Ascending aorta (tissue), 2 donors: Measurements from ENCODE around the gene RPS6KA6. TPM values are rescaled to one million over a fixed set of nuclear protein-coding genes. Genes with fewer than 3 reads are reported as not detected.

Source experiments
- DNase-seq, 2 donors: peaks; one replicate each; pipeline ENCODE4 v3.0.0-alpha.2; 2019; ENCODE audit warnings: low spot score in 2 of 2
- H3K27ac ChIP-seq, 2 donors: fragments of 200-600 bp; sonication (generic); one replicate each; pipeline ENCODE4 v1.5.1; 2016 to 2017; ENCODE audit warnings: mild to moderate bottlenecking in 1 of 2
- H3K27me3 ChIP-seq: fragments of 200-600 bp; sonication (generic); one replicate; pipeline ENCODE4 v1.5.1; 2017
- H3K36me3 ChIP-seq, 2 donors: fragments of 200-600 bp; sonication (generic); one replicate each; pipeline ENCODE4 v1.5.1; 2016
- H3K4me1 ChIP-seq, 2 donors: fragments of 200-600 bp; sonication (generic); one replicate each; pipeline ENCODE4 v1.5.1; 2016 to 2017; ENCODE audit warnings: mild to moderate bottlenecking in 1 of 2
- H3K4me3 ChIP-seq, 2 donors: fragments of 200-600 bp; sonication (generic); one replicate each; pipeline ENCODE4 v1.5.1; 2016 to 2017; ENCODE audit warnings: mild to moderate bottlenecking in 1 of 2
- H3K9me3 ChIP-seq, 2 donors: fragments of 200-600 bp; sonication (generic); one replicate each; pipeline ENCODE4 v1.5.1; 2016
- CTCF ChIP-seq, 3 experiments: fragments of 200-600 bp in 2 of 3; fragments of 450-650 bp in 1 of 3; sonication (generic) in 2 of 3; IDR thresholded peaks; one replicate each; pipeline ENCODE4 v1.5.1; 2016 to 2019; ENCODE audit warnings: antibody characterized with exemption in 3 of 3, mild to moderate bottlenecking in 1 of 3, moderate library complexity in 1 of 3
- intact Hi-C: fragments of 100-400 bp; cut with DNase I; formaldehyde crosslinking; loops from one replicate; pipeline ENCODE4 v1.15.1; 2023
- total RNA-seq: library from RNA; depleted of rRNA; stranded (reverse); fragments of >200 nt; gene quantifications from one replicate; pipeline ENCODE4 v1.1.0, GENCODE V29; 2016

The RPS6KA6 gene
- total RNA-seq, 1 donor from 2014 or later: 4.5 TPM

- no peaks in the 10 kb centered on the region for H3K4me1 ChIP-seq
- H3K36me3 ChIP-seq: no peaks in the 10 kb centered on the region
- no peaks in the 10 kb centered on the region for H3K27me3 ChIP-seq
- H3K27ac ChIP-seq: no peak overlapping the region
- DNase-seq: no peak
- no peaks in the 10 kb centered on the region for H3K9me3 ChIP-seq
- TF ChIP-seq CTCF (IDR thresholded peaks at IDR 0.05): no peak
- intact Hi-C loops: no loop called here
- no peak overlapping the region for H3K4me3 ChIP-seq
Measured at GRCh38 chrX:84175958-84176357, 12.0 kb downstream of the RPS6KA6 start.

- intact Hi-C loops: no loop called here
- Histone ChIP-seq H3K4me3 (no peak overlapping the region), H3K36me3 (no peaks in the 10 kb centered on the region), H3K27me3 (no peaks in the 10 kb centered on the region), H3K27ac (no peak overlapping the region), H3K9me3 (no peaks in the 10 kb centered on the region), H3K4me1 (no peaks in the 10 kb centered on the region)
- TF ChIP-seq CTCF (IDR thresholded peaks at IDR 0.05): no peak
- no peak for DNase-seq
Measured at GRCh38 chrX:84175274-84175673, 12.7 kb downstream of the RPS6KA6 start.

GRCh38 chrX:84174348-84174747 lies 13.7 kb downstream of the RPS6KA6 start:
- DNase-seq: no peak
- Histone ChIP-seq H3K9me3 (no peaks in the 10 kb centered on the region), H3K36me3 (no peaks in the 10 kb centered on the region), H3K27ac (no peak overlapping the region), H3K4me3 (no peak overlapping the region), H3K4me1 (no peaks in the 10 kb centered on the region), H3K27me3 (no peaks in the 10 kb centered on the region)
- intact Hi-C loops: no loop called here
- TF ChIP-seq CTCF (IDR thresholded peaks at IDR 0.05): no peak

- Histone ChIP-seq H3K9me3 (no peaks in the 10 kb centered on the region), H3K4me3 (no peak overlapping the region), H3K36me3 (no peaks in the 10 kb centered on the region), H3K27me3 (no peaks in the 10 kb centered on the region), H3K4me1 (no peaks in the 10 kb centered on the region), H3K27ac (no peak overlapping the region)
- TF ChIP-seq CTCF (IDR thresholded peaks at IDR 0.05): no peak
- intact Hi-C loops: no loop called here
- no peak for DNase-seq
Measured at GRCh38 chrX:84170931-84171330, 17.1 kb downstream of the RPS6KA6 start.

GRCh38 chrX:84168574-84168973 lies 19.4 kb downstream of the RPS6KA6 start:
- H3K27me3 ChIP-seq: no peaks in the 10 kb centered on the region
- no peaks in the 10 kb centered on the region for H3K4me1 ChIP-seq
- DNase-seq: no peak
- H3K9me3 ChIP-seq: no peaks in the 10 kb centered on the region
- H3K27ac ChIP-seq: no peak overlapping the region
- TF ChIP-seq CTCF (IDR thresholded peaks at IDR 0.05): no peak
- H3K36me3 ChIP-seq: no peaks in the 10 kb centered on the region
- no peak overlapping the region for H3K4me3 ChIP-seq
- intact Hi-C loops: no loop called here

- intact Hi-C loops: no loop called here
- DNase-seq: no peak
- no peak for TF ChIP-seq CTCF (IDR thresholded peaks at IDR 0.05)
Measured at GRCh38 chrX:84168095-84168494, 19.9 kb downstream of the RPS6KA6 start.

More at GRCh38 chrX:84168095-84168494, 19.9 kb downstream of the RPS6KA6 start:
- no peaks in the 10 kb centered on the region for H3K9me3 ChIP-seq
- H3K36me3 ChIP-seq: no peaks in the 10 kb centered on the region
- H3K4me1 ChIP-seq: no peaks in the 10 kb centered on the region
- H3K4me3 ChIP-seq: no peak overlapping the region
- H3K27me3 ChIP-seq: no peaks in the 10 kb centered on the region
- no peak overlapping the region for H3K27ac ChIP-seq
